Bronchial epithelial cell (primary cell): ENCODE measurements around the gene LASP1NB.

Experiments used
- DNase-seq: peaks from one replicate; pipeline ENCODE4 v3.0.0-alpha.2; 2010; ENCODE audit warnings: low read depth
- FAIRE-seq: peaks from 2 replicates; lab custom pipeline; 2011; peaks lifted over from hg19 to GRCh38; lab: Jason Lieb, UNC
- H3K27me3 ChIP-seq: 2 replicates; pipeline ENCODE4 v1.5.1; 2011; ENCODE audit warnings: low read length; ENCODE audit not compliant: control insufficient read depth, insufficient read depth
- H3K36me3 ChIP-seq: 2 replicates; pipeline ENCODE4 v1.5.1; 2011; ENCODE audit warnings: low read length; ENCODE audit not compliant: control insufficient read depth, insufficient read depth
- H3K4me3 ChIP-seq: 2 replicates; pipeline ENCODE4 v1.5.1; 2011; ENCODE audit warnings: mild to moderate bottlenecking, low read depth, low read length, control low read depth
- TF ChIP-seq, protein P1 (sequence below): IDR thresholded peaks from 2 replicates; pipeline ENCODE4 v1.5.1; 2011; ENCODE audit warnings: mild to moderate bottlenecking, moderate library complexity, low read length, control low read depth, inconsistent platforms; ENCODE audit not compliant: insufficient read depth, severe bottlenecking

LASP1NB gene

DNA sequence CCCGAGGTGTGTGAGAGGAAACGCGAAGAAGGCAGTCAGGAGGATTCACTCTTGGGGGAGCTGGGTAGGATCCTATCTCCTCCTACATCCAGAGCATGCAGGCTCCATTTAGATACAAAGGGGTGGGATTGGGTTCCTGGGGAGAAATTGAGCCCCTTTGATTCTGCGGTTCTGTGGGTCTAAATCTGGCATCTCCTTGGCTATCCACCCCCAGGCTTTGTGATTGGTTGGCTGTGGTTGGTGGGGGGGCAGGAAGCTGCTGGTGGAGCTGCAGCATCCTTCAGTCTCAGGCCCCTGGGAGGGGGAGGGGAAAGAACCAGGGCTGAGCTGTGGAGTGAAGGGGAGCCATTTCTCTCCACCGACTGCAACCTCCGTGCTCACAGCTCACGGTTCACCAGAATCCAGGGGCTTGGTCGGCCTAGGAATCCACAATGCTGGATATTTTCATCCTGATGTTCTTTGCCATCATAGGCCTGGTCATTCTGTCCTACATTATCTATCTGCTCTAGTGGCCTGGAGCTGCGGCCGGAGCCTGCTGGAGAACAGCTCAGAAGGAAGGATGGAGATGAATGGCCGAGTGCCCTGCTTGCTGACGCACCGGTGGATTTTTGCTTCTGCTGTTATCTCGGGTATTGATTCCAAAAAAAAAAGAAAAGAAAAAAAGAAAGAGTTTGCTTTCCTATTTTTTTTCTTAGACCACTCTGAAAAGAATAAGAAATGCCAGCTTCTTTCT, at the start of gene LASP1NB:
LASP1NB (plus strand) TSS at position 352 of the 733 bp plus-strand sequence.
- FAIRE-seq (no peak), DNase-seq (no peak)
- peaks cover 1% of the 10 kb centered on the region for H3K36me3 ChIP-seq
- no peak within 1 kb of the TSS for H3K4me3 ChIP-seq
- TF ChIP-seq, protein P1, sequence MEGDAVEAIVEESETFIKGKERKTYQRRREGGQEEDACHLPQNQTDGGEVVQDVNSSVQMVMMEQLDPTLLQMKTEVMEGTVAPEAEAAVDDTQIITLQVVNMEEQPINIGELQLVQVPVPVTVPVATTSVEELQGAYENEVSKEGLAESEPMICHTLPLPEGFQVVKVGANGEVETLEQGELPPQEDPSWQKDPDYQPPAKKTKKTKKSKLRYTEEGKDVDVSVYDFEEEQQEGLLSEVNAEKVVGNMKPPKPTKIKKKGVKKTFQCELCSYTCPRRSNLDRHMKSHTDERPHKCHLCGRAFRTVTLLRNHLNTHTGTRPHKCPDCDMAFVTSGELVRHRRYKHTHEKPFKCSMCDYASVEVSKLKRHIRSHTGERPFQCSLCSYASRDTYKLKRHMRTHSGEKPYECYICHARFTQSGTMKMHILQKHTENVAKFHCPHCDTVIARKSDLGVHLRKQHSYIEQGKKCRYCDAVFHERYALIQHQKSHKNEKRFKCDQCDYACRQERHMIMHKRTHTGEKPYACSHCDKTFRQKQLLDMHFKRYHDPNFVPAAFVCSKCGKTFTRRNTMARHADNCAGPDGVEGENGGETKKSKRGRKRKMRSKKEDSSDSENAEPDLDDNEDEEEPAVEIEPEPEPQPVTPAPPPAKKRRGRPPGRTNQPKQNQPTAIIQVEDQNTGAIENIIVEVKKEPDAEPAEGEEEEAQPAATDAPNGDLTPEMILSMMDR: no peak
- H3K27me3 ChIP-seq: no peaks in the 10 kb centered on the region

GRCh38 chr17:38877130-38877851, 48.1 kb upstream of the LASP1NB start:
- Histone ChIP-seq H3K36me3 (peaks cover 14% of the 10 kb centered on the region), H3K4me3 (no peak overlapping the region), H3K27me3 (no peaks in the 10 kb centered on the region)
- no peak for DNase-seq
- no peak for FAIRE-seq
- TF ChIP-seq, protein P1: no peak

- H3K4me3 ChIP-seq: no peak overlapping the region
- DNase-seq: peak; percentile 76
Observed at GRCh38 chr17:38879878-38880665, 45.3 kb upstream of the LASP1NB start.

GRCh38 chr17:38881600-38882191, 43.7 kb upstream of the LASP1NB start:
- DNase-seq (no peak), FAIRE-seq (no peak)
- TF ChIP-seq, protein P1: no peak
- Histone ChIP-seq H3K27me3 (no peaks in the 10 kb centered on the region), H3K4me3 (no peak overlapping the region), H3K36me3 (peaks cover 17% of the 10 kb centered on the region)

More at GRCh38 chr17:38879878-38880665, 45.3 kb upstream of the LASP1NB start:
- TF ChIP-seq, protein P1: no peak
- Histone ChIP-seq H3K27me3 (no peaks in the 10 kb centered on the region), H3K36me3 (peaks cover 14% of the 10 kb centered on the region)
- FAIRE-seq: no peak

GRCh38 chr17:38882870-38883269, 42.5 kb upstream of the LASP1NB start:
- FAIRE-seq (peak; percentile 13), DNase-seq (no peak)
- TF ChIP-seq, protein P1: no peak
- H3K4me3 ChIP-seq: no peak overlapping the region
- peaks cover 20% of the 10 kb centered on the region for H3K36me3 ChIP-seq
- no peaks in the 10 kb centered on the region for H3K27me3 ChIP-seq
